Nephron progenitor cell (in vitro differentiated cells): Measurements from ENCODE around the gene FRMD6.

Source experiments
- DNase-seq: peaks from one replicate; pipeline ENCODE4 v3.0.0; 2021
- H3K27ac Mint-ChIP-seq: 2 replicates; pipeline ENCODE4 v1.8.0; 2021; ENCODE audit warnings: mild to moderate bottlenecking, moderate library complexity, mixed read lengths
- H3K27me3 Mint-ChIP-seq: 2 replicates; pipeline ENCODE4 v1.8.0; 2021; ENCODE audit warnings: mild to moderate bottlenecking, low read depth, mixed read lengths; ENCODE audit not compliant: poor library complexity
- H3K36me3 Mint-ChIP-seq: 2 replicates; pipeline ENCODE4 v1.8.0; 2021; ENCODE audit warnings: low read depth, mixed read lengths
- H3K4me1 Mint-ChIP-seq: 2 replicates; pipeline ENCODE4 v1.8.0; 2021; ENCODE audit warnings: mixed read lengths
- H3K4me3 Mint-ChIP-seq: 2 replicates; pipeline ENCODE4 v1.8.0; 2021; ENCODE audit warnings: mild to moderate bottlenecking, moderate library complexity, mixed read lengths
- H3K9me3 Mint-ChIP-seq: 2 replicates; pipeline ENCODE4 v1.8.0; 2021; ENCODE audit warnings: mild to moderate bottlenecking, moderate library complexity, mixed read lengths
- CTCF ChIP-seq: fragments of 200-600 bp; sonication (generic); IDR thresholded peaks from 2 replicates; pipeline ENCODE4 v1.5.0; 2021; ENCODE audit warnings: antibody characterized with exemption

Gene FRMD6

GRCh38 chr14:51723990-51724389, 72.3 kb downstream of the FRMD6 start:
- Mint-ChIP-seq H3K36me3 (peaks cover 67% of the 10 kb centered on the region), H3K4me1 (peaks cover 6% of the 10 kb centered on the region), H3K27ac (no peak overlapping the region), H3K4me3 (no peak overlapping the region), H3K27me3 (peaks cover 2% of the 10 kb centered on the region), H3K9me3 (no peaks in the 10 kb centered on the region)
- DNase-seq, result no peak
- TF ChIP-seq CTCF, result no peak

DNA sequence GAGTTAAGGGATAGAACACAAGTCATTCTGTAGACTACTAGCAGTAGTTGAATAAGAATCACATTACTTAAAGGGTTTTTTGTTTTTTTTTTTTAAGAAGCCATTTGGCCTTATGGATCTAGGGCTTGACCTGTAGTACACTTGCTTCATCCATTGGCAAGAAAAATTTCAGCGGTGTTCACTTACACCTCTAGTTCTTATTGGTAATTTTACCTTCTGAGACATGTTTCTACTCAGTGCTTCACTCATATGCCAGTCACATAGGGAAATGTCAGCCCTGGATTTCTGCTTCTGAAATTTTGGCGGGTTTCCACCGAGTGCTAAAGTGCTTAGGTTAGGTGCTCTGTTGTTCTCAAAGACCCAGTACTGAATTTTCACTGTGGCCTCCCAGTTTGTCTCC, 72.9 kb downstream of the FRMD6 start:
- peaks cover 64% of the 10 kb centered on the region for H3K36me3 Mint-ChIP-seq

GRCh38 chr14:51725061-51725460, 73.4 kb downstream of the FRMD6 start:
- DNase-seq, result no peak
- Mint-ChIP-seq H3K36me3 (peaks cover 60% of the 10 kb centered on the region), H3K9me3 (no peaks in the 10 kb centered on the region), H3K4me1 (no peaks in the 10 kb centered on the region), H3K4me3 (no peak overlapping the region), H3K27ac (peak overlapping the region; percentile 51), H3K27me3 (peaks cover 2% of the 10 kb centered on the region)
- no peak for TF ChIP-seq CTCF

More for the DNA sequence above, 72.9 kb downstream of the FRMD6 start:
- no peak for TF ChIP-seq CTCF
- H3K4me3 Mint-ChIP-seq, result no peak overlapping the region
- H3K4me1 Mint-ChIP-seq, result peaks cover 3% of the 10 kb centered on the region
- peak overlapping the region; percentile 51 for H3K27ac Mint-ChIP-seq
- no peaks in the 10 kb centered on the region for H3K9me3 Mint-ChIP-seq
- peaks cover 2% of the 10 kb centered on the region for H3K27me3 Mint-ChIP-seq
- no peak for DNase-seq

DNA sequence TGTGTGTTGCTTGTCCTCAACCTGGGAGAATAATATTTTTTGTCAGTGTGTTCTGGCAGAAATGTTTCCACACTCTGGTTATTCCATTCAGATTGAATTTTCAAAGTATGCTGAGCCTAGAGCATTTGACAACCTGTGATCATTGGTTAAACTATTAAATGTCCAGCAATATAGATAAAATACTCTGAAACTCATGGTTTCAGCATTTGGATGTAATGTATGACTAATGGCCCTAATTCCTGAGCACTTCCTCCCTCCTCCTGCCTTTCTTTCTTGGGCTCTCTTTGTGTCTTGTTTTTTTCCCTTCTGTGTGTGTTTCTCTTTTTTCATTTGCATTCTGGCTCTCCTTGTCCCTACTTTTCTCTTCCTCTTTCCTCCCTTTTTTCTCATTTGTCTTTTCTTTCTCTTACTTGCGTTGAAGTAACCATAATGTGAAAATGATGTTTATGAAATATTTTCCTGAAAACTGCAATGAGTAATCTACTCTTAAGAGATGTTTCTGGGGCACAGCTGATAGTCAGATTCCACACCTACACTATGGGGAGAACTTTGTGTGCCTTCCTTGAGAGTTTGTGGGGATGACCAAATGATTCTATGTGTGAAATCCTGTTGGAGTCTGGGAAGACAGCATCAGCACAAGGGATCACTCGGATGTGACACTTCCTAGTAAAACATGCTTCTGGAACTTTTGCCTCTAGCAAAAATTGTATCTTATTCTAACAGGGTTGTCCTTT, 74.6 kb downstream of the FRMD6 start:
- no peak overlapping the region for H3K27ac Mint-ChIP-seq
- TF ChIP-seq CTCF, result no peak
- peaks cover 48% of the 10 kb centered on the region for H3K36me3 Mint-ChIP-seq
- H3K27me3 Mint-ChIP-seq, result peaks cover 2% of the 10 kb centered on the region
- no peaks in the 10 kb centered on the region for H3K9me3 Mint-ChIP-seq
- H3K4me1 Mint-ChIP-seq, result no peaks in the 10 kb centered on the region
- no peak overlapping the region for H3K4me3 Mint-ChIP-seq
- no peak for DNase-seq

DNA sequence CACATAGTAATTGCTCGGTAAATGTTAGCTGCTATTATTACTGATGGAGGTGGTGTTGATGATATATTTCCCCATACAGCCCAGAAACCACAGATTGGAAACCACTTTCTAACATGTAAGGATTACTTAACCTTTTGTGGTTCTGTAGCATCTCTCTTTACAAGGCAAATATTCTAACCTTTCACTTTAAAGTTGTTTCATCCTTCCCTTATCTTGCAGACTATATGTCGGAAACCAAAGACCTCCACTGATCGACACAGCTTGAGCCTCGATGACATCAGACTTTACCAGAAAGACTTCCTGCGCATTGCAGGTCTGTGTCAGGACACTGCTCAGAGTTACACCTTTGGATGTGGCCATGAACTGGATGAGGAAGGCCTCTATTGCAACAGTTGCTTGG, 75.8 kb downstream of the FRMD6 start:
- Mint-ChIP-seq H3K27me3 (peaks cover 2% of the 10 kb centered on the region), H3K36me3 (peaks cover 38% of the 10 kb centered on the region), H3K9me3 (no peaks in the 10 kb centered on the region), H3K27ac (no peak overlapping the region), H3K4me1 (no peaks in the 10 kb centered on the region), H3K4me3 (no peak overlapping the region)
- TF ChIP-seq CTCF, result no peak
- no peak for DNase-seq

- Mint-ChIP-seq H3K4me3 (no peak overlapping the region), H3K27ac (no peak overlapping the region), H3K4me1 (no peaks in the 10 kb centered on the region), H3K27me3 (no peaks in the 10 kb centered on the region), H3K36me3 (peaks cover 21% of the 10 kb centered on the region), H3K9me3 (peaks cover 5% of the 10 kb centered on the region)
- DNase-seq, result no peak
- TF ChIP-seq CTCF, result no peak
Measured at GRCh38 chr14:51730098-51730497, 78.4 kb downstream of the FRMD6 start.
